NB4 (cell line): ENCODE results near the gene SLC7A10.

Experiments used
- CTCF ChIP-seq: IDR thresholded peaks from one replicate; pipeline ENCODE4 v1.5.1; 2012; ENCODE audit warnings: low read depth, low read length
- MAX ChIP-seq: IDR thresholded peaks from 2 replicates; pipeline ENCODE4 v1.6.1; 2011; ENCODE audit warnings: low read depth, low read length
- MYC ChIP-seq: IDR thresholded peaks from 2 replicates; pipeline ENCODE4 v1.6.1; 2011; ENCODE audit warnings: low read depth, low read length
- POLR2A ChIP-seq: IDR thresholded peaks from 2 replicates; pipeline ENCODE4 v1.6.1; 2011; ENCODE audit warnings: mild to moderate bottlenecking; ENCODE audit not compliant: insufficient read length; ENCODE audit errors: extremely low read depth

GRCh38 chr19:33211794-33212435 is 13.7 kb downstream of the SLC7A10 start:
- TF ChIP-seq CTCF (no peak), MAX (no peak), POLR2A (no peak), MYC (no peak)
